ENCODE measurements around the gene KBTBD12.
A peak's percentile ranks its signal among the peaks of the same experiment; 100 is the strongest.

Gene KBTBD12

DNA sequence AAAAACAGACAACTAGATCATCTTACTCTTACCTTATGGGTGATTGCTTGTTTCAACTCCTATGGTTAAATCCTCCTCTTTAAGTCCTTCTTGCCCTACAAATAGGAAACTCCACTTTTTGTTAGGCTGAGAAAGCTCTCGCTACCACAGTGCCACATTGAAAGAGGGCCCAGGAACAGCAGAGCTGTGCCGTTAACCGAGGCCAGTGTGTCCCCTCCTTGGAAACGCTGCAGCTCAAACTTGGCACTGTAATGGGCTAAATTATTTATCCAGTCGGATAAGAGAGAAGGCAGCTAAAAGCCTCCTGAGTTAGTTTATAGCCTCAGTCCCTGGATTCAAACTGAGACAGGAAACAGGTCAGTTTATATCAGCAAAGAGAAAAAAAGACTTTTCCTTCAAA, 46.1 kb downstream of the KBTBD12 start:
- Histone ChIP-seq H3K4me1 (ENCODE audit: control insufficient read depth, insufficient read depth, low read length) (peaks cover 2% of the 10 kb centered on the region), H3K36me3 (ENCODE audit: control insufficient read depth, insufficient read depth, low read length) (no peaks in the 10 kb centered on the region), H3K27ac (ENCODE audit: low read depth, low read length) (peak overlapping the region; percentile 4), H3K27me3 (ENCODE audit: control insufficient read depth, insufficient read depth, low read length) (no peaks in the 10 kb centered on the region), H3K4me3 (ENCODE audit: low read length) (no peak overlapping the region), H3K9ac (ENCODE audit: low read length) (no peak overlapping the region)

- H3K9ac ChIP-seq (ENCODE audit: low read length) = no peak overlapping the region
- H3K27me3 ChIP-seq (ENCODE audit: control insufficient read depth, insufficient read depth, low read length) = no peaks in the 10 kb centered on the region
- peaks cover 2% of the 10 kb centered on the region for H3K4me1 ChIP-seq (ENCODE audit: control insufficient read depth, insufficient read depth, low read length)
- H3K4me3 ChIP-seq (ENCODE audit: low read length) = no peak overlapping the region
- no peaks in the 10 kb centered on the region for H3K36me3 ChIP-seq (ENCODE audit: control insufficient read depth, insufficient read depth, low read length)
- H3K27ac ChIP-seq (ENCODE audit: low read depth, low read length) = no peak overlapping the region
Observed at GRCh38 chr3:127961963-127962362, 46.9 kb downstream of the KBTBD12 start.

DNA sequence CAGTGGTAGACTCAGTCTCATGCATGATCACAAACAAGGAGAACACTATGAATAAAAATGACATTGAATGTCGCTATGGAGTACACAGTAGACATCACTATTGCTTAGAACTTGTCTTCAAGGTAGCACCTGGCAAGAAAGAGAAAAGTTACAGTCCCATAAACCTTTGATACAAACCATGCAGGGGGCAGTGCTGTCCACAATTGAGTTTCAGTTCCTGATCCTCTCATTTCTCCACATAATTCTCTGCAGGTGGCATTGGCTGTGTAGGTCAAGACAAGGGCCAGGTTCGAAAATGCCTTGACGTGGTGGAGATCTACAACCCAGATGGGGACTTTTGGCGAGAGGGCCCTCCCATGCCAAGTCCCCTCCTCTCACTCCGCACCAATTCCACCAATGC, 47.9 kb downstream of the KBTBD12 start:
- H3K4me1 ChIP-seq (ENCODE audit: control insufficient read depth, insufficient read depth, low read length) = peaks cover 4% of the 10 kb centered on the region
- H3K36me3 ChIP-seq (ENCODE audit: control insufficient read depth, insufficient read depth, low read length) = no peaks in the 10 kb centered on the region
- H3K4me3 ChIP-seq (ENCODE audit: low read length) = no peak overlapping the region
- H3K27ac ChIP-seq (ENCODE audit: low read depth, low read length) = no peak overlapping the region
- H3K27me3 ChIP-seq (ENCODE audit: control insufficient read depth, insufficient read depth, low read length) = no peaks in the 10 kb centered on the region
- no peak overlapping the region for H3K9ac ChIP-seq (ENCODE audit: low read length)

DNA sequence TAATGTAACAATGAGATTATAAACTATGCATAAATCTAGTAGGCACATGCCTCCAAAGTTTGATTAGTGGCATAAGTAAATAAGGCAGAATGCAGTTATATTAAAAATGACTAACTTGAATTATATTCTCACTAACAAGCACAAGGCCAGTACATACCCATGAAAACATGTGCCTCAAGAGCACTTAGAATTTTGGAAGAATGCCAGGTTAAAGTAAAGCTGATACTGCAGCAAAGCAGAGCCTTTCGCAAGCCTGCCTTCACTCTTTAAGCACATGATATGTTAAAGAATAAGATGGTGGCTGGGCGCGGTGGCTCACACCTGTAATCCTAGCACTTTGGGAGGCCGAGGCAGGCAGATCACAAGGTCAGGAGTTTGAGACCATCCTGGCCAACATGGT, 49.0 kb downstream of the KBTBD12 start:
- H3K4me1 ChIP-seq (ENCODE audit: control insufficient read depth, insufficient read depth, low read length) = peaks cover 7% of the 10 kb centered on the region

DNA sequence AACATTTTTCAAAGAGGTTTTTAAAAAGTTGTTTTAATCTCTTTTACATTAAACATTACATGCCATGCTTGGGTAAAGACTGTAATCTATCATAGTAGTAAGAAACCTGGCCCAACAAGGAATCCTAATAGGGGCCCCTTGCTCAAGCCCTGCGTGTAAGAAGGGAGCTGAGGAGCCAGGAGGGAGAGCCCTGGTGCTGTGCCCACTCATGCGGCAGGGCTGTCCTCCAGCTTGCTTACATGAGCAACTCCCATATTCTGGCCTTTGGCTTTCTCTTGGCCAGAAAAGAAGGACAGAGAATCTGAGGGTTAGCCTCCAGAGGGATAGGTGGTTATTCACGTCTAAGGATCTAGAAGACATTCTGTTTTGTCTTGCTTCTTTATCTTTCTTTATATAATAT, 49.8 kb downstream of the KBTBD12 start:
- H3K27me3 ChIP-seq (ENCODE audit: control insufficient read depth, insufficient read depth, low read length) = no peaks in the 10 kb centered on the region
- H3K36me3 ChIP-seq (ENCODE audit: control insufficient read depth, insufficient read depth, low read length) = no peaks in the 10 kb centered on the region
- no peak overlapping the region for H3K9ac ChIP-seq (ENCODE audit: low read length)
- H3K4me1 ChIP-seq (ENCODE audit: control insufficient read depth, insufficient read depth, low read length) = peaks cover 7% of the 10 kb centered on the region
- no peak overlapping the region for H3K27ac ChIP-seq (ENCODE audit: low read depth, low read length)
- no peak overlapping the region for H3K4me3 ChIP-seq (ENCODE audit: low read length)

More for the DNA sequence above, 49.0 kb downstream of the KBTBD12 start:
- H3K4me3 ChIP-seq (ENCODE audit: low read length) = no peak overlapping the region
- no peak overlapping the region for H3K9ac ChIP-seq (ENCODE audit: low read length)
- H3K27ac ChIP-seq (ENCODE audit: low read depth, low read length) = no peak overlapping the region
- H3K27me3 ChIP-seq (ENCODE audit: control insufficient read depth, insufficient read depth, low read length) = no peaks in the 10 kb centered on the region
- no peaks in the 10 kb centered on the region for H3K36me3 ChIP-seq (ENCODE audit: control insufficient read depth, insufficient read depth, low read length)

DNA sequence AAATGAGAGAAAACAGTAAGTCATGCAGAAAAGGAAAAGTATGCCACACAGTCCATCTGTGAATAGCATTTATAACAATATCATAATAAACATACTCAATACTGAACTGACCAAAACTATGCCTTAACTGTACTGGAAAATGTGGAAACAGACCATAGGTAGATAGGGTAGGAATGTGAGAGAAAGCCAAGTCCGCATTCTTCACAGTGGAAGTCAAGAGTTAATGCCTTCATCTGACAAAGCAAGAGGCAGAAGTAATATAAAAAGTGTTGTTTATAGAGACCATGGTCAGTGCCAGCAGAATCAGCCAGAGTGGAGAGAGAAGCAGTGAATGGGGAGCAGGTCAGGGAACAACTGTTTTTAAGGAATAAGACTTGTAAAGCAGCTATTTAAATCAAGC, 52.3 kb downstream of the KBTBD12 start:
- Histone ChIP-seq H3K36me3 (ENCODE audit: control insufficient read depth, insufficient read depth, low read length) (no peaks in the 10 kb centered on the region), H3K27ac (ENCODE audit: low read depth, low read length) (no peak overlapping the region), H3K4me1 (ENCODE audit: control insufficient read depth, insufficient read depth, low read length) (peaks cover 5% of the 10 kb centered on the region), H3K4me3 (ENCODE audit: low read length) (no peak overlapping the region), H3K9ac (ENCODE audit: low read length) (no peak overlapping the region), H3K27me3 (ENCODE audit: control insufficient read depth, insufficient read depth, low read length) (no peaks in the 10 kb centered on the region)

DNA sequence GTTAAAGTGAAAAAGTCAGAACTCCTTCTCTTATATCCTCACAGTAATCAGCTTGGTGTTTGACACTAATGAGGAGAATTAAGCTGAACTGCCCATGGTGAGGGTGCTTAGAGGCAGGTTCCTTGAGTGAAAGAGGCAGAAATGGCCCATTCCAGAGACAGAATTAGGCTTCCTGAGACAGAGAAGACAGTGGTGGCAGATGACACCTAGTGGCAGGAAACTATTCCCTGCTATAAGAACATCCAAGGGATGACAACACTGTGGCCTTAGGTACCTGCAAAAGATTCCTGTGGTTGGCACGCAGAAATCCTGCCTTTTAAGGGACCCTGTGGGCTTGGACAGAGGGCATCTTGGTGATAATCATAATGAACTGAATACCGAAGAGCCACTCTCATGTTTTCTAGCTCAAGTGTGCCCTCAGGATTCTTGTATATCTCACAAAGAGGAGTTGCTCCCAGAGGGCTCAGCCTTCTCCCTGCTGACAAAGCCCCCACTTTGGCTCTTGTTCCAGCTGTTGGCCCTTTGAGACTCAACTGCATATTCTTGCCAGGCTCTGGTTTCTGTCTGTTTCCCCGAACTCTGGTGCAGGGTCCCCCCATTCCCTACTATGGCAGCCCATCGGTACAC, 56.0 kb downstream of the KBTBD12 start:
- no peak overlapping the region for H3K9ac ChIP-seq (ENCODE audit: low read length)
- peaks cover 5% of the 10 kb centered on the region for H3K4me1 ChIP-seq (ENCODE audit: control insufficient read depth, insufficient read depth, low read length)
- H3K27ac ChIP-seq (ENCODE audit: low read depth, low read length) = no peak overlapping the region
- no peaks in the 10 kb centered on the region for H3K27me3 ChIP-seq (ENCODE audit: control insufficient read depth, insufficient read depth, low read length)
- no peak overlapping the region for H3K4me3 ChIP-seq (ENCODE audit: low read length)
- H3K36me3 ChIP-seq (ENCODE audit: control insufficient read depth, insufficient read depth, low read length) = no peaks in the 10 kb centered on the region

GRCh38 chr3:127974226-127974625, 59.2 kb downstream of the KBTBD12 start:
- H3K4me3 ChIP-seq (ENCODE audit: low read length) = no peak overlapping the region
- H3K4me1 ChIP-seq (ENCODE audit: control insufficient read depth, insufficient read depth, low read length) = no peaks in the 10 kb centered on the region
- no peak overlapping the region for H3K27ac ChIP-seq (ENCODE audit: low read depth, low read length)
- no peaks in the 10 kb centered on the region for H3K27me3 ChIP-seq (ENCODE audit: control insufficient read depth, insufficient read depth, low read length)
- H3K36me3 ChIP-seq (ENCODE audit: control insufficient read depth, insufficient read depth, low read length) = no peaks in the 10 kb centered on the region
- no peak overlapping the region for H3K9ac ChIP-seq (ENCODE audit: low read length)

DNA sequence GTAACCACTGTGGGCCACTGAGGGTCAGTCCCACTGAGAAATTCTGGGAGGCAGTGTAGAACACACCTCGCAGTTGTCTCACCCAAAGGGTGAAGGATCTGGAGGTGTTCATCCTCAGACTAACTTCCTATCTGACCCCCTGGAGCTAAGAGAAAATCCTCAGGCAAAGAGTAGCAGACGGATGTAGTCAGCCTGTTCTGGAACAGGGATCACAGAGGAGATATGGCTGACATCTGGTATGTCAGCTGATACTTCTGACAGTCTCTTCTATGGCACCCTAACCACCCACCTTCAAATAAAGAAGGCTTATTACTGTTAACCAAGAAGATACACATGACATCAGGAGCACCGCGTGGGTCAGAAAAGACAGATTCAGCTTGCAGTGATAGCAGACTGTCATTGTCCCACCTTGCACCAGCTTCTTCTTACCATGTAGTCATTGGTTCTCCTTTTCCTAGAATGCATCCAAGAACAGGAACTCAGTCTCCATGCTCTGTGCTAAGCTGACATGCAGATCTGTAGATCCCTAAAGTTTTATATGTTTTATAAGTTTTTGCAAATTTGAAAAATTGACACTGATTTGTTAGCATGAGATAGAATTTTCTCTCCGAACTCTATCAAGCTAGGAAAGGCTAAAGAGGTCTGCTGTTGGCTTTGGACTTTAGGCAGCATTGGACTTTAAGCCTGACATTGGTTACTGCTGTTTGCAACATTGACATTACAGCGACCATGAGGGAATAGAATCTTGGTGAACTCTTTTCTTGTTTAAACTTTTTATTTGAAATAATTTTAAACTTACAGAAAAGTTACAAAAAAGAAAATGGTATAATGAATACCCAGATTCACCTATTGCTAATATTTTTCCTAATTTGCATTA, 60.4 kb downstream of the KBTBD12 start:
- no peak overlapping the region for H3K4me3 ChIP-seq (ENCODE audit: low read length)
- H3K27me3 ChIP-seq (ENCODE audit: control insufficient read depth, insufficient read depth, low read length) = no peaks in the 10 kb centered on the region
- H3K36me3 ChIP-seq (ENCODE audit: control insufficient read depth, insufficient read depth, low read length) = no peaks in the 10 kb centered on the region
- no peaks in the 10 kb centered on the region for H3K4me1 ChIP-seq (ENCODE audit: control insufficient read depth, insufficient read depth, low read length)
- H3K27ac ChIP-seq (ENCODE audit: low read depth, low read length) = no peak overlapping the region
- no peak overlapping the region for H3K9ac ChIP-seq (ENCODE audit: low read length)

DNA sequence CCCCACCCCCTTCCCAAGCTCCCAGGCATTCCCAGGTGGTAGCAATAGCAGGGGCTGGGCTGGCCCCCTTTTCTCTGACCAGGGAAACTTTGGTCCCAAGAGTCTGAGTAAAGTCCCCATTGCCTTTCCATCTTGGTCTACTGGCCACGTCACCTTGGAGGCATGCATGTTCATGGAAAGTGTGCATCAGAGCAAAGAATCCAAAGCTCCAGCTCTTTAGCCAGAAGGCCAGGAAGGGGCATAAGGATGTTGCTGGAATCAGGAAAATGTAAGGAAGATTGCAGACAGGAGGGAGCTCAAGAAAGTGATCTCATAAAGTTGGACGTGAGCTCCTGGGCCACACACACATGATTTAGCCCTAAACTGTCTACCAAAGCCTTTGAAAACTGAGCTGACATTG, 63.6 kb downstream of the KBTBD12 start:
- Histone ChIP-seq H3K4me1 (ENCODE audit: control insufficient read depth, insufficient read depth, low read length) (no peaks in the 10 kb centered on the region), H3K27ac (ENCODE audit: low read depth, low read length) (no peak overlapping the region), H3K36me3 (ENCODE audit: control insufficient read depth, insufficient read depth, low read length) (no peaks in the 10 kb centered on the region), H3K9ac (ENCODE audit: low read length) (no peak overlapping the region), H3K27me3 (ENCODE audit: control insufficient read depth, insufficient read depth, low read length) (no peaks in the 10 kb centered on the region), H3K4me3 (ENCODE audit: low read length) (no peak overlapping the region)

- no peak overlapping the region for H3K9ac ChIP-seq (ENCODE audit: low read length)
- H3K4me1 ChIP-seq (ENCODE audit: control insufficient read depth, insufficient read depth, low read length) = no peaks in the 10 kb centered on the region
- H3K27me3 ChIP-seq (ENCODE audit: control insufficient read depth, insufficient read depth, low read length) = no peaks in the 10 kb centered on the region
- no peaks in the 10 kb centered on the region for H3K36me3 ChIP-seq (ENCODE audit: control insufficient read depth, insufficient read depth, low read length)
- no peak overlapping the region for H3K4me3 ChIP-seq (ENCODE audit: low read length)
- H3K27ac ChIP-seq (ENCODE audit: low read depth, low read length) = no peak overlapping the region
Observed at GRCh38 chr3:127979473-127979872, 64.4 kb downstream of the KBTBD12 start.

- H3K27ac ChIP-seq (ENCODE audit: low read depth, low read length) = no peak overlapping the region
- H3K36me3 ChIP-seq (ENCODE audit: control insufficient read depth, insufficient read depth, low read length) = no peaks in the 10 kb centered on the region
- no peaks in the 10 kb centered on the region for H3K27me3 ChIP-seq (ENCODE audit: control insufficient read depth, insufficient read depth, low read length)
- no peak overlapping the region for H3K4me3 ChIP-seq (ENCODE audit: low read length)
- H3K9ac ChIP-seq (ENCODE audit: low read length) = no peak overlapping the region
- H3K4me1 ChIP-seq (ENCODE audit: control insufficient read depth, insufficient read depth, low read length) = no peaks in the 10 kb centered on the region
Observed at GRCh38 chr3:127981097-127981496, 66.1 kb downstream of the KBTBD12 start.

GRCh38 chr3:127982155-127982554, 67.1 kb downstream of the KBTBD12 start:
- Histone ChIP-seq H3K4me3 (ENCODE audit: low read length) (no peak overlapping the region), H3K27me3 (ENCODE audit: control insufficient read depth, insufficient read depth, low read length) (no peaks in the 10 kb centered on the region), H3K9ac (ENCODE audit: low read length) (no peak overlapping the region), H3K36me3 (ENCODE audit: control insufficient read depth, insufficient read depth, low read length) (no peaks in the 10 kb centered on the region), H3K27ac (ENCODE audit: low read depth, low read length) (no peak overlapping the region), H3K4me1 (ENCODE audit: control insufficient read depth, insufficient read depth, low read length) (no peaks in the 10 kb centered on the region)
